Measurements from ENCODE around the gene ARHGAP4.

DNA sequence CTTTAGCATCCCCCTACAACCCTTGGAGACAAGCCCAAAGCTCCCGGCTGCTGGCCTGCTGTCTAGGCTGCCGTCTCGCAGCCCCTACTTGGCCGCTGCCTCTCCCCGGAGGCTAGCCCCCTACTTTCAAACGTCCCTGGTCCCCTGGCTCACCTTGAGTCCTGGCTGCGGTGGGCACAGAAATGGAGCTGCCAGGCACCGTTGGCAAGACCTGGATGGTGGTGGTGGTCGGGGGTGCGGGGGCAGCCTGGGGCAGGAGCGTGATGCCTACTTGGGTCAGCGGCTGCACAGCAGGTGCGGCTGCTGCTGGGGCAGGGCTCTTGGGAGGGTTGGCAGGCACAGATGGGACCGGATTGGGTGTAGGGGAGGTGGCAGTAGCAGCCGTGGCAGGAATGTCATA is 33.6 kb upstream of the ARHGAP4 start:
- no peak for TF ChIP-seq ZNF384 (IDR thresholded peaks at IDR 0.05)
- no peak for TF ChIP-seq BHLHE40 (IDR thresholded peaks at IDR 0.05; ENCODE audit: borderline replicate concordance)
- no peak for TF ChIP-seq FOXK2 (IDR thresholded peaks at IDR 0.05)
- TF ChIP-seq FOXM1 (IDR thresholded peaks at IDR 0.05; ENCODE audit: borderline replicate concordance) = no peak
- TF ChIP-seq HDGF (IDR thresholded peaks at IDR 0.05; ENCODE audit: borderline replicate concordance) = no peak
- TF ChIP-seq FOXA1 (IDR thresholded peaks at IDR 0.05) = no peak
- TF ChIP-seq TARDBP (IDR thresholded peaks at IDR 0.05) = no peak
- no peak for TF ChIP-seq NFRKB (IDR thresholded peaks at IDR 0.05)
- no peak for TF ChIP-seq SP1 (IDR thresholded peaks at IDR 0.05)
- TF ChIP-seq L3MBTL2 (conservative IDR thresholded peaks at IDR 0.05) = no peak
- no peak for TF ChIP-seq LEF1 (IDR thresholded peaks at IDR 0.05; ENCODE audit: borderline replicate concordance)

Data from HEK293T (cell line).